ENCODE measurements around the gene ELOF1.

Gene ELOF1

DNA sequence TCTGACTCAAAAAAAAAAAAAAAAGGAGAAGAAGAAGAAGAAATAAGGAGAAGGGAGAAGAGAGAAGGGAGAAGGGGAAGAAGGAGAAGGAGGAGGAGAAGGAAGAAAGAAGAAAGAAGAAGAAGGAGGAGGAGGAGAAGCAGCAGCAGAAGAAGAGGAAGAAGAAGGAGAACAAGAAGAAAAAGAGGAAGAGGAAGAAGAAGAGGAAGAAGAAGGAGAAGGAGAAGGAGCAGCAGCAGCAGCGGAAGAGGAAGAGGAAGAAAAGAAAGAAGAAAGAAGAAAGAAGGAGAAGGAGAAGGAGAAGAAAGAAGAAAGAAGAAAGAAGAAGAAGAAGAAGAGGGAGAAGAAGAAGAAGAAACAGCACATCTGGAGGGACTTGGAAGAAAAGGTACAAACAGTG, 24.5 kb downstream of the ELOF1 start:
- no peak for DNase-seq

DNA sequence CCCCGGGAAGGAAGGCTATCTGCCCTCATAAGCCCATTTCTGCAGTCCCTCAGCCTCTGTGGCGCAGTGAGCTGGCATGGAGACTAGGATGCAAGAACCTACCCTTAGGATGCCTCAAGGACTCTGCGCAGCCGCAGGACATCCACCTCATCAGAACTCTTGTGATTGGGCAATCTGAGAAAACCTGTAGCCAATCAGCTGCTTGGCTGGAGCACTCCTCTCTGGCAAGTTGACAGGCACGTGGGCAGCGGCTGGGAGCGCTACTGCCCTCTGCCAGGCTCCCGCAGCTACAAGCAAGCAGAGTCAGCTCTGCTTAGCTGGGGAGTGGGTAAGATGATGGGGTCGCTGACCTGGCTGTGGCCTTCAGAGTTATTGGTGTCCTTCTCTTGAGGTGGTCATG, 28.6 kb downstream of the ELOF1 start:
- DNase-seq: peak; percentile 95

DNA sequence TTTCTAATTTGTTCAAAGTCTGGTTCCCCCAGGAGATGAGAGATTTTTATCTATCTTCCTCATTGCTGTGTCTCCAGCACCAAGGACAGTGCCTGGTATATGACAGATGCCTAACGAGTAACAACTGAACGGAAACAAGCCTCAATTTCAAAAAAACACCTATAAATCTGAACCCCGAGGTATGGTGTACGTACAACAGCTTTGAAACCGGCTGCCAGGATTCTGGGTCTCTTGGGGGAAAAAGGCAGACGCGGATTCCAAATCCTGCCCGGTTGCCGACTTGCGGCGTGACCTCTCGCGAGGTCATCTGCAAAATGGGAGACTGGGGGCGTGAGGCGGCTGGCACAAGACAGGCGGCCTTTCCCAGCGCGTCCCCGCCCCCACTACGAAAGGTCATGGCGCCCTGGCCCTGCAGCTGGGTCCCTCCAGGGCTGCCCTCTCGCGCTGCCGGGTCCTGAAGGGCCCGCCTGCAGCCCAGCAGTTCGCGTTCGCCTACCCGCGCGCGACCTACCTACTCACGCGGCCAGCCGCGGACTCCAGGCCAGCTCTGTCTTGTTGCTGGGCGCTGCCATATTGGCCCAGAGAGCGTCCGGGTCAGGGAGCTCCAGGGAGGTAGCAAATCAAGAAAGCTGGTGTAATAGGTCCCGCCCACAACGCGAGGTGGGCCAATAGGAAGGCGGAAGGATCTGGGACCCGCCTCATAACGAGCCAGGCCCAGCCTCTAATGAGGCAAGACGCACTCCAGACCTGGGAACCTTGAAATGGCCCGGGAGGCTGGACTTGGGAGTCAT, 30.3 kb downstream of the ELOF1 start, which contains the start of gene ECSIT:
Gene ECSIT (minus strand): TSS at position 584 of the 791 bp plus-strand sequence. CDS start 9,964 bp downstream, outside the sequence.
- peak; percentile 98 for DNase-seq

DNA sequence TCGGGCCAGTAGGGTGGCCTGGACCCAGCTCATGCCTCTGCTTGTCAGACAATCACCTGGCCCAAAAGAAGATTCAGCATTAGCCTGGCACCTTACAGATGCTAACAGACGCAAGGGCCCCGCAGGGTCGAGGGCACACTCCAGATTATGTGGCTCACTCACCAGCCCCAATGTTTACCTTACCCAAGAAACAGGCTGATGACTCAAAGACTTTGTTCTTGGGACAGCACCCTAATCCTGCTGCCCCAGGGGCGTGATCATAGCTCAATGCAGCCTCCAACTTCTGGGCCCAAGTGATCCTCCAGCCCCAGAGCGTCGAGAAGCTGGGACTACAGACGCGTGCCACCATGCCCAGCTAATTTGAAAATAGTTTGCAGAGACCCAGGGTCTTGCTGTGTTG, 39.9 kb downstream of the ELOF1 start:
- DNase-seq: no peak

DNA sequence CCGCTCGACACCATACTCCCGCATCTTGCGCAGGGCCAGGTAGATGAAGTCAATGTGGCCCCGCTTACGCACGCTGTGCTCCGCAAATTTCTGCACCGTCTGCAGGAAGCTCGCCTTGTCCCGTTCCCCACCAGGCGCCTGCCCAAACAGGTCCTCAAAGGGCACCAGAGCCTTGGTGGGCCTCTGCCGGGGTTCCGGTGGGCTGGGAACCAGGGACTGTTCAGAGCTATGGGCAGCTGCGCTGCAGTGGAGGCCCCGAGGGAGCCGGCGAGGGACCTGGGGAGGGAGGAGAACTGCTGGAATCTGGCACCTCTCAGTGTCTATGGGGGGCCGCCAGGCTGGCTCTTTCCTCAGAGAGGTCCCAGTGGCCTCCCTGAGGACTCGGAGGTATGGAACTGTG, 45.1 kb downstream of the ELOF1 start:
- DNase-seq: no peak

DNA sequence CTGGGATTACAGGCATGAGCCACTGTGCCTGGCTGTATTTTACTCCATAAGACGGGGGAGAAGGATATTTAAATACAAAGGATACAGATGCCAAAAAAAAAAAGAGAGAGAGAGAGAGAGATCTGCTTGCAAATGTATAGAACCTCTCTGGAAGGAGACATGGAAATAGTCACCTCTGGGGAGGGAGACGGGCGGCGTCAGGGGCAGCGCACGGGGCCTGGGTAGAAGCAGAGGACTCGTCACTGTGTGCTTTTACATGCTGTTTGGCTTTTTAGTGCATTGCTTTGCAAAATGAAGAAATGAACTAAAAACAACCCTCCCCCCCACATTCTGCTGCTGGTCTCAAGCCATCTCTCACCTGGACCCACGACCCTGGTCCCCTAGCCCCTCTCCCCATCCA, 48.6 kb downstream of the ELOF1 start:
- DNase-seq: no peak

DNA sequence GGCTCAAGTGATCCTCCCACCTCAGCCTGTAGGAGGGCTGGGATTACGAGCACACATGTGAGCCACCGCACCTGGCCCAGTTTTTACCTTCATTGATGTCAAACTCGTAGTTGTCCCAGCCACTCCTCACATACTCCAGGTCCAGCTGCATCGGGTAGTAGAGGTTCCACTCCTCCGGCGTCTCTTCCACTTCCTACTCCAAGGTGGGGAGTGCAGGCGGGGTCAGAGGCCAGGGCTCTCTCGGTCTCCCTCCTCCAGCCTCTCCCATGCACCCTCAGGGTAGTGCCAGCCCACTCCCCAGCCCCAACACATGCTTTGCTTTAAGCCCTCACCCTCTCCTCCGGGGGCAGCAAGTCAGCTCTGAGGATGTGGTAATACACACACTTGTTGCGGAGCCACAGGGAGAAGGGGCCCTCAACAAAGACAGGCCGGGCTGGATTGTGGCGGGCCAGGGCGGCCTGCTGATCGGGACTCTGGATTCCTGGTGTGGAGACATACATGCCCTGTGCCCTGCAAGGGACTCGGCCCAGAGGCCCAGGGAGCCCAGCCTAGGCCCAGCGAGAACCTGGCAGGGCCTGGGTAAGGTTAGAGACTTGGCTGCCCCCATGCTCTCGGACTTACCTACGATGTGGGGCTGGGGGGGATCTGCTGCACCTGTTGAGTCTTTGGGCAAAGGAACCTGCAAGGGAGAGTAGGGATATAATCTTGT, 51.5 kb downstream of the ELOF1 start:
- no peak for DNase-seq

DNA sequence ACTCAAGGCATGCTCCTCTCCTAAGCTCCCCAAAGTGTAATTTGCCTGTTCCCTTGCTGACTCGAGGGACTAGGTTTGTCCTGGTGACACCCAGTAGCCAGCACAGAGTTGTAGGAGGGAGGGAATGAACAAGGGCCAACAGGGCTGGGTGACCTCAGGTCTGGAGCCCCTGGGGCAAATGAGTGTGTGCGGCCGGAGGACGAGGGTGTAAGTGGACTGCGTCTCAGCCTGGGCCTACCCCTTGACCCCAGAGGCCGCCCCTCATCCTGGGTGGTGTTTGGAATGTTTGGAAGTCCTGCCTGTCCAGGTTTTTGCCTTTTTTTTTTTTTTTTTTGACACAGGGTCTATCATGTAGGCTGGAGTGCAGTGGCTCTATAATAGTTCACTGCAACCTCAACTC, 52.1 kb downstream of the ELOF1 start:
- no peak for DNase-seq

DNA sequence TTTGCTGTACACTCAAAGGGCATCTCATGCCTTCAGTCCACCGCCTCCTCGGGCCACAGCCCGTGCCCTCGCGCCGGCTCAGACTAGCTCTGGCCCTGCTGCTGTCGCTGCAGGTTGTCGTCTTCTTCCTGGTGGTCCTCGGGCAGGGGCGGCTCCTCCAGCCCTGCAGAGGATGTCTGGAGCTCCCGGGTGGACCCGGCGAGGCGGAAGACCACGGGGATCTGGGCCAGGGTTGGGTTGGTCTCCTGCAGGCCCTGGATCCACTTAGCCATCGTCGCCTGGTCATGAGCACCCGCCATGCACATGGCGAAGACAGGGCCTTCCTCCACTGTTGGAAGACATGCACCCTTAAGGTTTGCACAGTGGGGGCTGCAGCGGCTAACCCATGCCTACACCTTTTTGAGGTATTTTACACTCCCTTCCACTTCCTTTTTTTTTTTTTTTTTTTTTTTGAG, 52.9 kb downstream of the ELOF1 start:
- no peak for DNase-seq

DNA sequence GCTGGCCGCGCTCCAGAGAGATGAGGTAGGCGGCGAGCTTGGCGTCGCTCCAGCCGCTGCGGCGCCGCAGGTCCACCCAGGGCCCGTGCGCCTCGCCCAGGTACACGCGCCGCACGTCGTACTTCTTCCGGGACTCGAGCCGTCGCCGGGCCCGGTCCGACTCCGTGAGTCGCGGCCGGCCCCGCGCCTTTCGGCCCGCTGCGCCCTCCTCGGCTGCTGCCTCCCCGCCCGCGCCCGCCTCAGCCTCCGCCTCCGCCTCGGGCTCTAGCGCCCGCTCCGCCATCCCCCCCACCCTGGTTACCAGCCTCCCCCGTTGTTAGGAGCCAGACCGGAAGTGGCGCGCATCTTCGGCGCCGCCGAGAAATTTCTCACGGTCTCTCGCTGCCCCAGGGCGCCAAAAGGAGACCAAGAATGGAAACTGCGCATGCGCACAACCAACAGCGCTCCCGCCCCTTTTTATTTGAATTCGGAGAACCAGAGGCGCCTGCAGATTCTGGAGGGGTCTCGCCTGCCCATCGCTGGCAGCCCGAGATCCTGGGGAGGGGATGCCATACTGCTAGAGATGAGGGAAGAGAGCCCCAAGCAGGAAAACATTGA, 53.4 kb downstream of the ELOF1 start, which contains the start of gene ZNF653:
Gene ZNF653 (minus strand): TSS at position 336 of the 597 bp plus-strand sequence. CDS start 53 bp downstream, at position 283.
- peak; percentile 96 for DNase-seq

DNA sequence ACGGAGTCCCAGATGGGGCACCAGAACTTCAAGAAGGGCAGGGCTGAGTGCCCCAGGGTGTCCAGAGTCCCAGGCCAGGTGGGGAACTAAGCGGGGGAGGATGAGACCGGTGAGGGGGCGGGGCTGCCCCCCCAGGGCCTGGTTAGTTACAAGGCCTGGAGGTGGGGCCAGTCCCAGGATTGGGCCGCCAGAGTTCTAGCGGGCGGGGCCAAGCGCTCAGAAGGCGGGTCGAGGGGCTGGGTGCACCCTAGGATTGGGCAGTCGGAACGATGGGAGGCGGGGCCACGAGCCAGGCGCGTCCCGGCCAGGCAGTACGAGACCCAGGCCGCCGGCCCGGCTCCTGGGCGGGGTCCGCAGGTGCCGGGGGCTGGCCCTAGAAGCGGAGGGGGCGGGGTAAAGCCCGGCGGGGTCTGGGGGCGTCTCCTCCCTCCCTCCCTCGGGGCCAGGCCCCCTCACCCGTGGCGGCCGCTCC, 54.0 kb downstream of the ELOF1 start:
- peak; percentile 97 for DNase-seq

DNA sequence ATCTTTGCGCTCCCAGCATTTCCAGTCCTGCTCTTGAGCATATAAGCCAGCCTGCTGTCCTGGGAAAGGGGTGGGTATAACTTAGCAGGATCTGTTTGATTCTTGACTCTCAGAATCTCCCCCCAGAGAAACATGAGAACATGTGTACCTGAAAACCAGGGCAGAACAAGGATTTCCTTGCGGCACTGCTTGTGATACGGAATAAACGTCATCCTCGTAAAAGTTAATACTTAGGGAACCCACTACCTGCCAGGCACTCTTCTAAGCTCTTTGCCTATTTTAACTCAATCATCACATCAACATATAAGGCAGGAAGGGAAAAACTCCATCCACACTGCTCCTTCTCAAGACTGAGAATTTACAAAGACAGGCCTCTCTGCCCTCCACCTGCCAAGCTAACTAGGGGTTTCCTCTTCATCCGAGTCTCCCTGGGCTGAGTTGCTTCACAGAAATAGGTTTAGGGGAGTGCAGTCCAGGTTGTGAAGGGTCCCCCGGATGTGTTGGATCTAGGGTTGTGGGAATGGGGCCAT, 54.5 kb downstream of the ELOF1 start:
- DNase-seq: no peak

All from NCI-H82 (cell line).